ENCODE measurements around the gene LMO2.

GRCh38 chr11:33887886-33888285 is 4.0 kb downstream of the LMO2 start:
- TF ChIP-seq, protein P1, sequence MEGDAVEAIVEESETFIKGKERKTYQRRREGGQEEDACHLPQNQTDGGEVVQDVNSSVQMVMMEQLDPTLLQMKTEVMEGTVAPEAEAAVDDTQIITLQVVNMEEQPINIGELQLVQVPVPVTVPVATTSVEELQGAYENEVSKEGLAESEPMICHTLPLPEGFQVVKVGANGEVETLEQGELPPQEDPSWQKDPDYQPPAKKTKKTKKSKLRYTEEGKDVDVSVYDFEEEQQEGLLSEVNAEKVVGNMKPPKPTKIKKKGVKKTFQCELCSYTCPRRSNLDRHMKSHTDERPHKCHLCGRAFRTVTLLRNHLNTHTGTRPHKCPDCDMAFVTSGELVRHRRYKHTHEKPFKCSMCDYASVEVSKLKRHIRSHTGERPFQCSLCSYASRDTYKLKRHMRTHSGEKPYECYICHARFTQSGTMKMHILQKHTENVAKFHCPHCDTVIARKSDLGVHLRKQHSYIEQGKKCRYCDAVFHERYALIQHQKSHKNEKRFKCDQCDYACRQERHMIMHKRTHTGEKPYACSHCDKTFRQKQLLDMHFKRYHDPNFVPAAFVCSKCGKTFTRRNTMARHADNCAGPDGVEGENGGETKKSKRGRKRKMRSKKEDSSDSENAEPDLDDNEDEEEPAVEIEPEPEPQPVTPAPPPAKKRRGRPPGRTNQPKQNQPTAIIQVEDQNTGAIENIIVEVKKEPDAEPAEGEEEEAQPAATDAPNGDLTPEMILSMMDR (IDR thresholded peaks at IDR 0.05), result no peak
- TF ChIP-seq POLR2A (IDR thresholded peaks at IDR 0.05), result no peak
